Neuronal stem cell (in vitro differentiated cells): Measurements from ENCODE around the gene DAPK2.

Source experiments
- DNase-seq: peaks from one replicate; pipeline ENCODE4 v3.0.0-alpha.2; 2013; ENCODE audit warnings: low spot score
- H2AFZ ChIP-seq: one replicate; pipeline ENCODE4 v1.6.1; 2013; ENCODE audit warnings: mild to moderate bottlenecking, low read length, inconsistent platforms
- H2AK5ac ChIP-seq: 2 replicates; pipeline ENCODE4 v1.6.1; 2013; ENCODE audit warnings: low read depth, mild to moderate bottlenecking, inconsistent platforms, low read length, moderate library complexity, mixed read lengths
- H2BK120ac ChIP-seq: 2 replicates; pipeline ENCODE4 v1.6.1; 2013; ENCODE audit warnings: low read depth, mild to moderate bottlenecking, inconsistent platforms, low read length, moderate library complexity, mixed read lengths
- H2BK12ac ChIP-seq: one replicate; pipeline ENCODE4 v1.6.1; 2013; ENCODE audit warnings: low read length, inconsistent platforms
- H2BK15ac ChIP-seq: 2 replicates; pipeline ENCODE4 v1.6.1; 2013; ENCODE audit warnings: mild to moderate bottlenecking, low read length, inconsistent platforms, mixed read lengths
- H2BK5ac ChIP-seq: one replicate; pipeline ENCODE4 v1.6.1; 2013; ENCODE audit warnings: inconsistent platforms, mild to moderate bottlenecking, low read length, moderate library complexity
- H3K14ac ChIP-seq: one replicate; pipeline ENCODE4 v1.6.1; 2013; ENCODE audit warnings: low read length, inconsistent platforms
- H3K18ac ChIP-seq: 2 replicates; pipeline ENCODE4 v1.6.1; 2013; ENCODE audit warnings: low read length, inconsistent platforms
- H3K23ac ChIP-seq: 2 replicates; pipeline ENCODE4 v1.6.1; 2013; ENCODE audit warnings: low read depth, mild to moderate bottlenecking, mixed read lengths, low read length, inconsistent platforms; ENCODE audit not compliant: poor library complexity
- H3K27ac ChIP-seq: replicated peaks from 3 replicates; pipeline ENCODE4 v1.5.1; 2013; ENCODE audit warnings: low read length, inconsistent platforms
- H3K27me3 ChIP-seq, 3 experiments: 2 replicates each; pipeline ENCODE4 v1.6.1; 2013; ENCODE audit warnings: low read length in 3 of 3, mild to moderate bottlenecking in 2 of 3, inconsistent platforms in 1 of 3, low read depth in 1 of 3, mixed read lengths in 1 of 3, moderate library complexity in 1 of 3; ENCODE audit not compliant: control insufficient read depth in 3 of 3, insufficient read depth in 3 of 3
- H3K36me3 ChIP-seq, 2 donors: replicated peaks in 1 of 2; 2 replicates each; pipeline ENCODE4 v1.6.1; 2013; ENCODE audit warnings: low read length in 2 of 2; ENCODE audit not compliant: control insufficient read depth in 2 of 2, insufficient read depth in 2 of 2
- H3K4ac ChIP-seq: 2 replicates; pipeline ENCODE4 v1.6.1; 2013; ENCODE audit warnings: inconsistent platforms, mild to moderate bottlenecking, low read length, moderate library complexity
- H3K4me1 ChIP-seq, 2 donors: 1 replicate in 1 of 2; 2 replicates in 1 of 2; pipeline ENCODE4 v1.6.1; 2013; ENCODE audit warnings: low read length in 2 of 2, low read depth in 1 of 2; ENCODE audit not compliant: control insufficient read depth in 2 of 2, insufficient read depth in 1 of 2
- H3K4me2 ChIP-seq: one replicate; pipeline ENCODE4 v1.6.1; 2013; ENCODE audit warnings: mild to moderate bottlenecking, low read length, inconsistent platforms; ENCODE audit not compliant: insufficient read depth, poor library complexity, severe bottlenecking
- H3K4me3 ChIP-seq, 2 donors: 2 replicates each; pipeline ENCODE4 v1.5.1; 2013; ENCODE audit warnings: low read length in 2 of 2, mild to moderate bottlenecking in 2 of 2, inconsistent platforms in 1 of 2, moderate library complexity in 1 of 2
- H3K79me1 ChIP-seq: one replicate; pipeline ENCODE4 v1.6.1; 2013; ENCODE audit warnings: low read depth, mild to moderate bottlenecking, inconsistent platforms, low read length, moderate library complexity
- H3K9ac ChIP-seq: one replicate; pipeline ENCODE4 v1.6.1; 2013; ENCODE audit warnings: mild to moderate bottlenecking, low read depth, low read length, inconsistent platforms; ENCODE audit not compliant: poor library complexity
- H3K9me3 ChIP-seq, 2 donors: replicated peaks in 1 of 2; 2 replicates each; pipeline versions ENCODE3 to v1.6.1; 2013; ENCODE audit warnings: low read length in 2 of 2, mild to moderate bottlenecking in 2 of 2, inconsistent platforms in 1 of 2, low read depth in 1 of 2, mixed read lengths in 1 of 2, moderate library complexity in 1 of 2; ENCODE audit not compliant: control insufficient read depth in 2 of 2, insufficient read depth in 1 of 2
- H4K8ac ChIP-seq: one replicate; pipeline ENCODE4 v1.6.1; 2013; ENCODE audit warnings: low read depth, mild to moderate bottlenecking, inconsistent platforms, low read length, moderate library complexity
- H4K91ac ChIP-seq: one replicate; pipeline ENCODE4 v1.6.1; 2013; ENCODE audit warnings: low read length, low read depth, mild to moderate bottlenecking, inconsistent platforms; ENCODE audit not compliant: poor library complexity
- WGBS, 2 donors: extraction: QIAGEN DNeasy Blood & Tissue Kit; methylation state at CpG; one replicate each; pipeline ENCODE4 v1.1.7; 2013; ENCODE audit warnings: missing lambda C conversion rate in 2 of 2, mixed read lengths in 1 of 2; ENCODE audit not compliant: insufficient read length in 2 of 2, insufficient replicate concordance in 1 of 2; ENCODE audit errors: extremely low coverage in 2 of 2; 5-methylcytosine and 5-hydroxymethylcytosine counted together

The DAPK2 gene

GRCh38 chr15:63931556-63931955, 114.7 kb downstream of the DAPK2 start:
- Histone ChIP-seq H3K9me3 (no peaks in the 10 kb centered on the region), H3K4ac (no peak overlapping the region), H3K4me1 (no peaks in the 10 kb centered on the region), H3K14ac (no peak overlapping the region), H3K23ac (peak overlapping the region; percentile 49), H3K18ac (no peak overlapping the region), H3K27ac (no peak overlapping the region), H3K9ac (peak overlapping the region; percentile 17), H3K79me1 (peaks cover 2% of the 10 kb centered on the region), H4K8ac (no peak overlapping the region), H2BK120ac (no peak overlapping the region), H2AK5ac (no peak overlapping the region), H4K91ac (no peak overlapping the region), H3K27me3 (no peaks in the 10 kb centered on the region), H2BK15ac (no peak overlapping the region), H2AFZ (no peak overlapping the region), H3K4me3 (no peak overlapping the region), H3K4me2 (no peak overlapping the region), H2BK5ac (no peak overlapping the region), H3K36me3 (no peaks in the 10 kb centered on the region), H2BK12ac (no peak overlapping the region)
- no CpG with 5 or more reads among the region's 4 CpGs for WGBS, 2 donors
- DNase-seq, result no peak

DNA sequence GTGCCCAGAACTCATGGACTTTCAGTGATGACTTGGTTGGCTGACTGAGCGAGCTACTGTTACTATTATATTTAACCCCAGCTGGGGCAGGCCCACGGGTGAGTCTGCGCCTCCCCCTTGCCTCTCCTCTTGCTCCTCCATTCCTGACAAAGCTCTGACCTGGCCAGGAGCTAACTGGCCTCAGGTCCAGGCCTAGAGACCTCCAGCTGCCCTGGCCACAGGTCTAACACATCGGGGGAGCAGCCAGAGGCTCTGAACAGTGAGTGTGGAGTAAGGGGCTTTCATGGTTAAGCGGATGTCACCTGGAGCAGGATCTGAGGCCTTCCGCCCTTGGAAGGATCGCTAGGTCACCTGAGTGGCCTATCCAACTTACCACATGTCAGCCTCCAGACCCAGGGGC, 116.3 kb downstream of the DAPK2 start:
- Histone ChIP-seq H3K79me1 (peaks cover 2% of the 10 kb centered on the region), H3K27ac (no peak overlapping the region), H3K36me3 (no peaks in the 10 kb centered on the region), H3K4me2 (no peak overlapping the region), H3K18ac (no peak overlapping the region), H3K14ac (no peak overlapping the region), H3K9me3 (no peaks in the 10 kb centered on the region), H2AFZ (no peak overlapping the region), H2BK5ac (no peak overlapping the region), H4K91ac (no peak overlapping the region), H2AK5ac (no peak overlapping the region), H4K8ac (no peak overlapping the region), H3K4me3 (no peak overlapping the region), H2BK12ac (no peak overlapping the region), H3K27me3 (no peaks in the 10 kb centered on the region), H2BK15ac (no peak overlapping the region), H3K4ac (no peak overlapping the region), H3K9ac (no peak overlapping the region), H2BK120ac (no peak overlapping the region), H3K4me1 (peaks cover 1 to 2% of the 10 kb centered on the region in 2 donors), H3K23ac (no peak overlapping the region)
- no CpG with 5 or more reads among the region's 7 CpGs for WGBS, 2 donors
- DNase-seq, result no peak

DNA sequence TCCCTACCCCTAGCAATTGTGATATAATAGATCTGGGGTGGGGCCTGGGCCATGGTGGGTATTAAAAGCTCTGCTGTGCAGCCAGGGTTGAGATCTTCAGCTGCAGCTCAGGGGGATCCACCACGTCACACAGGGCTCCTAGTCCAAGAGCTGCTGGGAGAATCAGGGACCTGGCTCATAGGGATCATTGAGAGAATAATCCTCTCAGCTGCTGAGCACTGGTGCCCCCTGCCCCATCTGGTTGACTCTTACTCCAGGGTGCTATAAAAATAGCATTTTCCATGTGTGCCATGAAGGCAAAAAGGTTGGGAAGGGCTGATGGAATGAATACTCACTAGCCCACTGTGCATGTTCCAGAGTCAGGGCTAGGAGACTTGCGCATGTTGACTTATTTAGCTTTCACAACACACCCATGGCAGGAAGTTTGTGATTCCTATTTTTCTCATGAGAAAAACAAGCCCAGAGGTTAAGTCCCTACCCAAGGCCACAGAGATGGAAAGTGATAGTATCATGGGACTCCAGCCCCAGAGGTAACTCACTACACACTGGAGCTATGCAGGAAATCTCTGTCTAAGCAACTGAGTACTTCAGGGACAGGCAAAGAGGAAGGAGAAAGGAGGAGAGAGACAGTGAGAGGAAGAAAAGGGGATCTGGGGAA, 118.0 kb downstream of the DAPK2 start:
- Histone ChIP-seq H3K9me3 (no peaks in the 10 kb centered on the region), H3K4me1 (peaks cover 1 to 2% of the 10 kb centered on the region in 2 donors), H4K8ac (no peak overlapping the region), H3K4me2 (no peak overlapping the region), H3K14ac (no peak overlapping the region), H2BK5ac (no peak overlapping the region), H3K27ac (no peak overlapping the region), H2BK15ac (no peak overlapping the region), H2BK120ac (no peak overlapping the region), H3K36me3 (no peaks in the 10 kb centered on the region), H3K18ac (no peak overlapping the region), H3K27me3 (no peaks in the 10 kb centered on the region), H3K9ac (no peak overlapping the region), H3K23ac (no peak overlapping the region), H2BK12ac (no peak overlapping the region), H2AK5ac (no peak overlapping the region), H3K4me3 (no peak overlapping the region), H3K4ac (no peak overlapping the region), H4K91ac (no peak overlapping the region), H3K79me1 (peaks cover 2% of the 10 kb centered on the region), H2AFZ (no peak overlapping the region)
- DNase-seq, result no peak
- WGBS, 2 donors, result no CpG with 5 or more reads among the region's 2 CpGs

DNA sequence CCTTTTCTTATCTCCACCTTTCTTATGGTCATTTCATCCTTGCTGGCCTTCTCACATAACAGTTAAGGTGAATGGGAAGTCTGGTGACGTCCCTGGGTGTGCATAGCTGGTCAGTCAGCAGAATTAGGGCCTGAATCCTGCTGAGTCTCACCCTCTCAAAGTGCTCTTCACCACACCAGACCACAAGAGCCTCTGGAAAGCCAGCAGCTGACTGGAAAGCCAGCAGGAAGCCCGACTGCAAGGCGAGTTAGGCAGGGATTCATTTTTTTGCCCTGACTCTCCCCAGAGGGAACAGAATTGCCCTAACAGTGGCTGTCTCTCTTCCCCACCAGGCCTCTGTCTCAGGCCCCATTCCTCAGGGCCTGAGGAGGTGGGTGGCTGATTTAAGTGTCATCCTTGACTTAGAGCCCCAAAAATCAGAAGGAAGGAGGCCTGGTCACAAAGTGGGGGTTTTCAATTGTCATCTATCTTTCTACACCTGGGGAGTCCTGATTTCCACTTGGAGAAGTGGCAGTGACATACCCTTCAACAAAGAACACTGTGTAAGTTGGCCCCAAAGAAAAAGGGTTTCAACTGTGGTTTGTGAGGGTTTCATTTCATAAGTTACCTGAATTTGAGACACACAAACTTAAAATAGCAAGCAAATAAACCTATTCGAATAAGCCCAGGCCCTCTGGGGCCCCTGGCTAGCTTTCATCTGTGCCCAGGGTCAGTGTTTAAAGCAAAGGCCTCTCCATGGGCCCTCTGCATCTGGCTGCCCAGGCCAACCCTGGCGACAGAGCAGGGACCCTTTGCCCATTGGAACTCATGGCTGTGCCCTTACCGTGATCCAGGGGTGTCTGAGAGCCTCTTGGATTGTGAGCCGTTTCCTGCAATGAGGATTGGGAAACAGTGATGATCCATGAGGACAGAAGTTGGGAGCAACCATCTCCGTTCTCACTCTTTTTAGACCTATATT, 122.0 kb downstream of the DAPK2 start:
- Histone ChIP-seq H4K8ac (no peak overlapping the region), H3K4me3 (no peak overlapping the region), H3K4ac (no peak overlapping the region), H2AFZ (no peak overlapping the region), H2BK120ac (no peak overlapping the region), H2BK15ac (no peak overlapping the region), H3K14ac (no peak overlapping the region), H3K23ac (no peak overlapping the region), H3K9me3 (no peaks in the 10 kb centered on the region), H3K27me3 (no peaks in the 10 kb centered on the region), H3K4me1 (peaks cover 1 to 2% of the 10 kb centered on the region in 2 donors), H4K91ac (no peak overlapping the region), H3K18ac (no peak overlapping the region), H2AK5ac (no peak overlapping the region), H3K36me3 (no peaks in the 10 kb centered on the region), H2BK5ac (peak overlapping the region; percentile 26), H3K27ac (no peak overlapping the region), H2BK12ac (no peak overlapping the region), H3K4me2 (no peak overlapping the region), H3K9ac (peak overlapping the region; percentile 7), H3K79me1 (no peaks in the 10 kb centered on the region)
- no peak for DNase-seq
- no CpG with 5 or more reads among the region's 8 CpGs for WGBS, 2 donors
